ENCODE measurements around the gene NOTUM.

DNA sequence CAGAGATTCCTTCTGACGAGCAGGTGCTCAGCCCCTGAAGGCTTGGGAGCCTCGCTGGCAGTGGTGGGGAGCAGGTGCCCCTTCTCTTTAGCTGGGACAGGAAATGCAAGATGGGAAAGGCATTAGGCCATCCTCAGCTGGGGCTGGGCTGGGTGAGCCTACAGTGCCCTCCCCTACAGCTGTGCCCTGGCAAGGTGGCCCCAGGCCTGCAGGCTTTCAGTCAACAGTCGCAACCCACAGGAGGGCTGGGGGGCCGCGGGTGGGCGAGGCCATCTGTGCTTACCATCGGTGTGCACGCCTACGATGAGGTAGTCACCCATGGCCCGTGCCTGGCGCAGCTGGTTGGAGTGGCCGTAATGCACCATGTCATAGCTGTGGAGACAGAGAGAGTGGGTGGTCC is 51.8 kb downstream of the NOTUM start:
- TF ChIP-seq, protein P1, sequence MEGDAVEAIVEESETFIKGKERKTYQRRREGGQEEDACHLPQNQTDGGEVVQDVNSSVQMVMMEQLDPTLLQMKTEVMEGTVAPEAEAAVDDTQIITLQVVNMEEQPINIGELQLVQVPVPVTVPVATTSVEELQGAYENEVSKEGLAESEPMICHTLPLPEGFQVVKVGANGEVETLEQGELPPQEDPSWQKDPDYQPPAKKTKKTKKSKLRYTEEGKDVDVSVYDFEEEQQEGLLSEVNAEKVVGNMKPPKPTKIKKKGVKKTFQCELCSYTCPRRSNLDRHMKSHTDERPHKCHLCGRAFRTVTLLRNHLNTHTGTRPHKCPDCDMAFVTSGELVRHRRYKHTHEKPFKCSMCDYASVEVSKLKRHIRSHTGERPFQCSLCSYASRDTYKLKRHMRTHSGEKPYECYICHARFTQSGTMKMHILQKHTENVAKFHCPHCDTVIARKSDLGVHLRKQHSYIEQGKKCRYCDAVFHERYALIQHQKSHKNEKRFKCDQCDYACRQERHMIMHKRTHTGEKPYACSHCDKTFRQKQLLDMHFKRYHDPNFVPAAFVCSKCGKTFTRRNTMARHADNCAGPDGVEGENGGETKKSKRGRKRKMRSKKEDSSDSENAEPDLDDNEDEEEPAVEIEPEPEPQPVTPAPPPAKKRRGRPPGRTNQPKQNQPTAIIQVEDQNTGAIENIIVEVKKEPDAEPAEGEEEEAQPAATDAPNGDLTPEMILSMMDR (IDR thresholded peaks at IDR 0.05; ENCODE audit: borderline replicate concordance, extremely low read depth, low read length, poor library complexity, severe bottlenecking), result no peak
- TF ChIP-seq EZH2 (IDR thresholded peaks at IDR 0.05; ENCODE audit: borderline replicate concordance, low read depth, low read length, severe bottlenecking), result no peak

Data from DND-41 (cell line).